H7 (cell line): Measurements from ENCODE around the gene PLEKHD1. TPM values are rescaled to one million over a fixed set of nuclear protein-coding genes. Genes with fewer than 3 reads are reported as not detected.

Experiments
- DNase-seq: peaks from one replicate; pipeline ENCODE4 v3.0.0; 2012
- H3K27me3 ChIP-seq: 2 replicates; pipeline ENCODE4 v1.6.0; 2011; ENCODE audit warnings: mild to moderate bottlenecking, low read length; ENCODE audit not compliant: control insufficient read depth, insufficient read depth
- H3K36me3 ChIP-seq: replicated peaks from 2 replicates; pipeline ENCODE4 v1.5.1; 2011; ENCODE audit warnings: low read length; ENCODE audit not compliant: control insufficient read depth, insufficient read depth
- H3K4me3 ChIP-seq: 2 replicates; pipeline ENCODE4 v1.5.1; 2011; ENCODE audit warnings: low read depth, mild to moderate bottlenecking, control low read depth, low read length, moderate library complexity; ENCODE audit not compliant: insufficient read depth
- total RNA-seq: library from RNA; depleted of rRNA; stranded (reverse); fragments of >200 nt; shearing (Covaris generic); gene quantifications from 2 replicates; pipeline ENCODE4 v1.2.3, GENCODE V29; 2014

Gene PLEKHD1
- total RNA-seq, 1 experiment from 2014 or later = 0.10 TPM

GRCh38 chr14:69538766-69539165 lies 54.2 kb downstream of the PLEKHD1 start:
- Histone ChIP-seq H3K27me3 (no peaks in the 10 kb centered on the region; the same call in 1 of the 2 replicates), H3K4me3 (no peak overlapping the region), H3K36me3 (no peaks in the 10 kb centered on the region)
- no peak for DNase-seq

GRCh38 chr14:69539631-69540410 lies 55.3 kb downstream of the PLEKHD1 start:
- no peaks in the 10 kb centered on the region for H3K36me3 ChIP-seq
- DNase-seq = no peak
- H3K4me3 ChIP-seq = no peak overlapping the region
- no peaks in the 10 kb centered on the region; the same call in 1 of the 2 replicates for H3K27me3 ChIP-seq

GRCh38 chr14:69540654-69541335 lies 56.3 kb downstream of the PLEKHD1 start:
- Histone ChIP-seq H3K4me3 (no peak overlapping the region), H3K36me3 (no peaks in the 10 kb centered on the region), H3K27me3 (no peaks in the 10 kb centered on the region; the same call in 1 of the 2 replicates)
- no peak for DNase-seq

- Histone ChIP-seq H3K27me3 (no peaks in the 10 kb centered on the region; the same call in 1 of the 2 replicates), H3K4me3 (no peak overlapping the region), H3K36me3 (no peaks in the 10 kb centered on the region)
- DNase-seq = no peak
Measured at GRCh38 chr14:69542311-69542710, 57.8 kb downstream of the PLEKHD1 start.

- DNase-seq = no peak
- Histone ChIP-seq H3K27me3 (no peaks in the 10 kb centered on the region; the same call in 1 of the 2 replicates), H3K4me3 (no peak overlapping the region), H3K36me3 (no peaks in the 10 kb centered on the region)
Measured at GRCh38 chr14:69543341-69544115, 59.0 kb downstream of the PLEKHD1 start.

GRCh38 chr14:69547701-69548348 lies 63.3 kb downstream of the PLEKHD1 start:
- DNase-seq = peak; percentile 96
- no peaks in the 10 kb centered on the region; the same call in 1 of the 2 replicates for H3K27me3 ChIP-seq
- H3K4me3 ChIP-seq = peak overlapping the region; percentile 41
- H3K36me3 ChIP-seq = no peaks in the 10 kb centered on the region

- Histone ChIP-seq H3K27me3 (no peaks in the 10 kb centered on the region; the same call in 1 of the 2 replicates), H3K4me3 (no peak overlapping the region), H3K36me3 (no peaks in the 10 kb centered on the region)
Measured at GRCh38 chr14:69548566-69548965, 64.0 kb downstream of the PLEKHD1 start.

GRCh38 chr14:69551511-69551910 lies 67.0 kb downstream of the PLEKHD1 start:
- no peaks in the 10 kb centered on the region; the same call in 1 of the 2 replicates for H3K27me3 ChIP-seq
- H3K36me3 ChIP-seq = no peaks in the 10 kb centered on the region
- H3K4me3 ChIP-seq = no peak overlapping the region
- no peak for DNase-seq

More at GRCh38 chr14:69548566-69548965, 64.0 kb downstream of the PLEKHD1 start:
- DNase-seq = no peak

- H3K27me3 ChIP-seq = no peaks in the 10 kb centered on the region; the same call in 1 of the 2 replicates
- DNase-seq = no peak
- no peak overlapping the region for H3K4me3 ChIP-seq
- H3K36me3 ChIP-seq = no peaks in the 10 kb centered on the region
Measured at GRCh38 chr14:69553252-69553651, 68.7 kb downstream of the PLEKHD1 start.

GRCh38 chr14:69554500-69554899 lies 70.0 kb downstream of the PLEKHD1 start:
- no peak for DNase-seq
- Histone ChIP-seq H3K27me3 (no peaks in the 10 kb centered on the region; the same call in 1 of the 2 replicates), H3K4me3 (no peak overlapping the region), H3K36me3 (no peaks in the 10 kb centered on the region)

- Histone ChIP-seq H3K36me3 (no peaks in the 10 kb centered on the region), H3K4me3 (no peak overlapping the region), H3K27me3 (no peaks in the 10 kb centered on the region)
- no peak for DNase-seq
Measured at GRCh38 chr14:69558774-69559173, 74.2 kb downstream of the PLEKHD1 start.

GRCh38 chr14:69559581-69560011 lies 75.1 kb downstream of the PLEKHD1 start:
- peaks cover 1% of the 10 kb centered on the region; the same call in 1 of the 2 replicates for H3K27me3 ChIP-seq
- no peak for DNase-seq
- H3K36me3 ChIP-seq = no peaks in the 10 kb centered on the region
- H3K4me3 ChIP-seq = no peak overlapping the region

- peaks cover 2% of the 10 kb centered on the region; the same call in 1 of the 2 replicates for H3K27me3 ChIP-seq
- no peak for DNase-seq
Measured at GRCh38 chr14:69560826-69561225, 76.3 kb downstream of the PLEKHD1 start.

GRCh38 chr14:69561893-69562292 lies 77.4 kb downstream of the PLEKHD1 start:
- Histone ChIP-seq H3K36me3 (no peaks in the 10 kb centered on the region), H3K4me3 (no peak overlapping the region), H3K27me3 (peaks cover 2% of the 10 kb centered on the region; the same call in 1 of the 2 replicates)
- DNase-seq = no peak

More at GRCh38 chr14:69560826-69561225, 76.3 kb downstream of the PLEKHD1 start:
- H3K4me3 ChIP-seq = no peak overlapping the region
- H3K36me3 ChIP-seq = no peaks in the 10 kb centered on the region
